SJSA1 (cell line): ENCODE measurements around the gene SH3BP5. TPM values are rescaled to one million over a fixed set of nuclear protein-coding genes. Genes with fewer than 3 reads are reported as not detected.
A peak's percentile ranks its signal among the peaks of the same experiment; 100 is the strongest.

Experiments used
- DNase-seq, 2 experiments: peaks; one replicate each; pipeline ENCODE4 v3.0.0-alpha.2; 2015 to 2020; ENCODE audit warnings: low spot score in 2 of 2, low read depth in 1 of 2
- H3K27ac ChIP-seq: fragments of 250-450 bp; sonication (Bioruptor Pico); 2 replicates; pipeline ENCODE4 v1.5.1; 2020; ENCODE audit warnings: mild to moderate bottlenecking, moderate library complexity
- H3K27me3 ChIP-seq: fragments of 250-450 bp; sonication (Bioruptor Pico); replicated peaks from 2 replicates; pipeline ENCODE4 v1.5.1; 2020; ENCODE audit warnings: mild to moderate bottlenecking, moderate library complexity
- H3K36me3 ChIP-seq: fragments of 250-450 bp; sonication (Bioruptor Pico); 2 replicates; pipeline ENCODE4 v1.5.1; 2020; ENCODE audit warnings: mild to moderate bottlenecking
- H3K4me1 ChIP-seq: fragments of 250-450 bp; sonication (Bioruptor Pico); replicated peaks from 2 replicates; pipeline ENCODE4 v1.6.1; 2021; ENCODE audit warnings: mild to moderate bottlenecking
- H3K4me3 ChIP-seq: fragments of 250-450 bp; sonication (Bioruptor Pico); 2 replicates; pipeline ENCODE4 v1.5.1; 2020; ENCODE audit warnings: mild to moderate bottlenecking
- H3K9me3 ChIP-seq: fragments of 250-450 bp; sonication (Bioruptor Pico); replicated peaks from 2 replicates; pipeline ENCODE4 v1.5.1; 2020; ENCODE audit warnings: mild to moderate bottlenecking
- total RNA-seq: library from RNA; depleted of rRNA; stranded (reverse); fragments of >200 nt; shearing (Covaris generic); gene quantifications from 2 replicates; pipeline ENCODE4 v1.2.3, GENCODE V29; 2014

The SH3BP5 gene
- total RNA-seq, 1 experiment from 2014 or later = 7.6 TPM

- DNase-seq = no peak
- peaks cover 29% of the 10 kb centered on the region for H3K4me1 ChIP-seq
- H3K36me3 ChIP-seq = no peaks in the 10 kb centered on the region
- no peaks in the 10 kb centered on the region for H3K27me3 ChIP-seq
- no peaks in the 10 kb centered on the region for H3K9me3 ChIP-seq
- H3K4me3 ChIP-seq = no peak overlapping the region
- H3K27ac ChIP-seq = no peak overlapping the region
Measured at GRCh38 chr3:15326673-15327072, 5.7 kb downstream of the SH3BP5 start.

GRCh38 chr3:15326037-15326436, 6.3 kb downstream of the SH3BP5 start:
- Histone ChIP-seq H3K4me3 (no peak overlapping the region), H3K4me1 (peaks cover 29% of the 10 kb centered on the region), H3K27me3 (no peaks in the 10 kb centered on the region), H3K36me3 (no peaks in the 10 kb centered on the region), H3K27ac (no peak overlapping the region), H3K9me3 (no peaks in the 10 kb centered on the region)
- DNase-seq = no peak

GRCh38 chr3:15325228-15325627, 7.2 kb downstream of the SH3BP5 start:
- no peaks in the 10 kb centered on the region for H3K9me3 ChIP-seq
- peaks cover 37% of the 10 kb centered on the region for H3K4me1 ChIP-seq
- no peaks in the 10 kb centered on the region for H3K36me3 ChIP-seq
- H3K27me3 ChIP-seq = no peaks in the 10 kb centered on the region
- DNase-seq = peak; percentile 73 to 83
- no peak overlapping the region for H3K4me3 ChIP-seq
- peak overlapping the region; percentile 7; the same call in 1 of the 2 replicates for H3K27ac ChIP-seq

- Histone ChIP-seq H3K4me1 (peaks cover 45% of the 10 kb centered on the region), H3K9me3 (no peaks in the 10 kb centered on the region), H3K36me3 (no peaks in the 10 kb centered on the region), H3K27ac (no peak overlapping the region), H3K4me3 (no peak overlapping the region), H3K27me3 (no peaks in the 10 kb centered on the region)
- no peak for DNase-seq
Measured at GRCh38 chr3:15324379-15324808, 8.0 kb downstream of the SH3BP5 start.

- Histone ChIP-seq H3K36me3 (no peaks in the 10 kb centered on the region), H3K4me3 (no peak overlapping the region), H3K27me3 (no peaks in the 10 kb centered on the region), H3K4me1 (peaks cover 56% of the 10 kb centered on the region), H3K9me3 (no peaks in the 10 kb centered on the region), H3K27ac (no peak overlapping the region)
- no peak for DNase-seq
Measured at GRCh38 chr3:15323063-15323462, 9.3 kb downstream of the SH3BP5 start.

- H3K4me1 ChIP-seq = peaks cover 71% of the 10 kb centered on the region
- H3K27ac ChIP-seq = no peak overlapping the region
- no peak for DNase-seq
- no peaks in the 10 kb centered on the region for H3K27me3 ChIP-seq
- H3K9me3 ChIP-seq = no peaks in the 10 kb centered on the region
- no peaks in the 10 kb centered on the region for H3K36me3 ChIP-seq
- H3K4me3 ChIP-seq = no peak overlapping the region
Measured at GRCh38 chr3:15321349-15321748, 11.0 kb downstream of the SH3BP5 start.

GRCh38 chr3:15319575-15319974, 12.8 kb downstream of the SH3BP5 start:
- H3K36me3 ChIP-seq = no peaks in the 10 kb centered on the region
- H3K27me3 ChIP-seq = no peaks in the 10 kb centered on the region
- H3K4me1 ChIP-seq = peaks cover 53% of the 10 kb centered on the region
- H3K9me3 ChIP-seq = no peaks in the 10 kb centered on the region
- H3K4me3 ChIP-seq = no peak overlapping the region
- DNase-seq = peak in 1 of 2 experiments; percentile 49
- peak overlapping the region; percentile 6; the same call in 1 of the 2 replicates for H3K27ac ChIP-seq

- Histone ChIP-seq H3K9me3 (no peaks in the 10 kb centered on the region), H3K4me3 (no peak overlapping the region), H3K27me3 (no peaks in the 10 kb centered on the region), H3K27ac (peak overlapping the region; percentile 6; the same call in 1 of the 2 replicates), H3K36me3 (no peaks in the 10 kb centered on the region), H3K4me1 (peaks cover 49% of the 10 kb centered on the region)
- no peak for DNase-seq
Measured at GRCh38 chr3:15319136-15319535, 13.2 kb downstream of the SH3BP5 start.

- no peak overlapping the region for H3K4me3 ChIP-seq
- DNase-seq = no peak
- H3K27ac ChIP-seq = 0 out of 2 replicates have a peak overlapping the region, but pooled peaks have one; percentile 6
- no peaks in the 10 kb centered on the region for H3K36me3 ChIP-seq
- H3K27me3 ChIP-seq = no peaks in the 10 kb centered on the region
- no peaks in the 10 kb centered on the region for H3K9me3 ChIP-seq
- peaks cover 49% of the 10 kb centered on the region for H3K4me1 ChIP-seq
Measured at GRCh38 chr3:15318661-15319060, 13.7 kb downstream of the SH3BP5 start.

GRCh38 chr3:15316998-15317435, 15.4 kb downstream of the SH3BP5 start:
- Histone ChIP-seq H3K9me3 (no peaks in the 10 kb centered on the region), H3K27ac (no peak overlapping the region), H3K36me3 (no peaks in the 10 kb centered on the region), H3K27me3 (no peaks in the 10 kb centered on the region), H3K4me1 (peaks cover 49% of the 10 kb centered on the region), H3K4me3 (no peak overlapping the region)
- DNase-seq = no peak

- Histone ChIP-seq H3K9me3 (no peaks in the 10 kb centered on the region), H3K36me3 (no peaks in the 10 kb centered on the region), H3K4me3 (no peak overlapping the region), H3K27ac (no peak overlapping the region), H3K27me3 (no peaks in the 10 kb centered on the region), H3K4me1 (peaks cover 47% of the 10 kb centered on the region)
- no peak for DNase-seq
Measured at GRCh38 chr3:15315003-15315402, 17.4 kb downstream of the SH3BP5 start.

- Histone ChIP-seq H3K27ac (no peak overlapping the region), H3K4me1 (peaks cover 47% of the 10 kb centered on the region), H3K36me3 (no peaks in the 10 kb centered on the region), H3K9me3 (no peaks in the 10 kb centered on the region), H3K27me3 (no peaks in the 10 kb centered on the region), H3K4me3 (no peak overlapping the region)
- DNase-seq = no peak
Measured at GRCh38 chr3:15314276-15314675, 18.1 kb downstream of the SH3BP5 start.

GRCh38 chr3:15313461-15313860, 18.9 kb downstream of the SH3BP5 start:
- Histone ChIP-seq H3K4me1 (peaks cover 47% of the 10 kb centered on the region), H3K36me3 (no peaks in the 10 kb centered on the region), H3K4me3 (no peak overlapping the region), H3K27me3 (no peaks in the 10 kb centered on the region), H3K27ac (no peak overlapping the region), H3K9me3 (no peaks in the 10 kb centered on the region)
- no peak for DNase-seq

GRCh38 chr3:15312550-15312949, 19.8 kb downstream of the SH3BP5 start:
- no peaks in the 10 kb centered on the region for H3K9me3 ChIP-seq
- H3K27ac ChIP-seq = no peak overlapping the region
- H3K27me3 ChIP-seq = no peaks in the 10 kb centered on the region
- DNase-seq = no peak
- no peak overlapping the region for H3K4me3 ChIP-seq
- H3K4me1 ChIP-seq = peaks cover 45% of the 10 kb centered on the region
- no peaks in the 10 kb centered on the region for H3K36me3 ChIP-seq
